Transverse colon (tissue), 3 donors: Measurements from ENCODE around the gene COL21A1.

Experiments
- CTCF ChIP-seq, 5 experiments: fragments of 200-600 bp in 3 of 5; fragments of 450-650 bp in 2 of 5; sonication (generic) in 3 of 5; IDR thresholded peaks; 1 replicate in 2 of 5; 2 replicates in 3 of 5; pipeline ENCODE4 v1.5.1; 2016 to 2017; ENCODE audit warnings: antibody characterized with exemption in 5 of 5, inconsistent platforms in 3 of 5, mild to moderate bottlenecking in 2 of 5, moderate library complexity in 1 of 5
- EP300 ChIP-seq: sonication (generic); formaldehyde crosslinking; IDR thresholded peaks from one replicate; pipeline ENCODE4 v1.6.1; 2017; ENCODE audit warnings: antibody characterized with exemption, low read depth
- POLR2A ChIP-seq: fragments of 450-650 bp; IDR thresholded peaks from one replicate; pipeline ENCODE4 v1.6.1; 2016; ENCODE audit warnings: antibody characterized with exemption, mild to moderate bottlenecking, moderate library complexity

GRCh38 chr6:56096541-56096940 is 150.8 kb downstream of the COL21A1 start:
- TF ChIP-seq CTCF (IDR thresholded peaks at IDR 0.05) = no peak
- TF ChIP-seq POLR2A = no peak
- TF ChIP-seq EP300 = no peak
